GM12878 (cell line): ENCODE results near the gene CPLANE2. TPM values are rescaled to one million over a fixed set of nuclear protein-coding genes. Genes with fewer than 3 reads are reported as not detected.

Experiments used
- ATAC-seq: fragments of 200-7000 bp; cut with Tn5 transposase; 3 replicates; pipeline ENCODE4 v1.9.1; 2020; ENCODE audit warnings: mild to moderate bottlenecking, moderate library complexity
- BruUV-seq: library from RNA; stranded (reverse); fragments of 400-500 nt; replicated peaks from 2 replicates; lab custom pipeline; 2021; lab: Mats Ljungman, UMichigan
- CTCF ChIA-PET: fragments of 300-600 bp; sonication (Branson Sonifier 250); formaldehyde crosslinking; extraction: SDS; loops from one replicate; lab custom pipeline; 2021; ENCODE audit warnings: inconsistent platforms; lab: Yijun Ruan, JAX
- POLR2A ChIA-PET: fragments of 350-600 bp; formaldehyde crosslinking; extraction: SDS; loops from one replicate; lab custom pipeline; 2021; ENCODE audit warnings: inconsistent platforms; lab: Charles Lee
- RAD21 ChIA-PET: fragments of 300-600 bp; sonication (Branson Sonifier 250); formaldehyde crosslinking; loops from one replicate; lab custom pipeline; 2023; ENCODE audit warnings: antibody characterized with exemption; ENCODE audit not compliant: unreplicated experiment; lab: Charles Lee
- SMC1A ChIA-PET: fragments of 300-600 bp; sonication (Branson Sonifier 250); formaldehyde crosslinking; loops from one replicate; lab custom pipeline; 2023; ENCODE audit not compliant: unreplicated experiment, uncharacterized antibody; lab: Charles Lee
- DNase-seq: peaks from one replicate; pipeline ENCODE4 v3.0.0-alpha.2; 2011; ENCODE audit warnings: low read depth, low spot score
- FAIRE-seq: peaks from 3 replicates; lab custom pipeline; 2011; peaks lifted over from hg19 to GRCh38; lab: Jason Lieb, UNC
- H2AFZ ChIP-seq: 2 replicates; pipeline ENCODE4 v1.6.0; 2011; ENCODE audit warnings: low read depth, low read length, control low read depth; ENCODE audit not compliant: control insufficient read depth
- H3K27ac ChIP-seq: 2 replicates; pipeline ENCODE4 v1.5.1; 2011; ENCODE audit warnings: control low read depth; ENCODE audit not compliant: control insufficient read depth, insufficient read depth
- H3K27me3 ChIP-seq, 2 experiments: replicated peaks in 1 of 2; 2 replicates each; pipeline versions ENCODE4 v1.6.0 to v1.6.1; 2011; ENCODE audit warnings: low read length in 1 of 2; ENCODE audit not compliant: control insufficient read depth in 2 of 2, insufficient read depth in 2 of 2
- H3K36me3 ChIP-seq, 2 experiments: 2 replicates each; pipeline ENCODE4 v1.5.1; 2011; ENCODE audit warnings: low read length in 1 of 2; ENCODE audit not compliant: control insufficient read depth in 2 of 2, insufficient read depth in 2 of 2
- H3K4me1 ChIP-seq: 2 replicates; pipeline ENCODE4 v1.6.1; 2011; ENCODE audit warnings: mild to moderate bottlenecking, low read length, moderate library complexity, mixed read lengths; ENCODE audit not compliant: control insufficient read depth, insufficient read depth
- H3K4me2 ChIP-seq: 2 replicates; pipeline ENCODE4 v1.6.0; 2011; ENCODE audit warnings: control low read depth; ENCODE audit not compliant: control insufficient read depth, insufficient read depth
- H3K4me3 ChIP-seq: fragments of 200-600 bp; sonication (generic); 2 replicates; pipeline ENCODE4 v1.5.1; 2016
- H3K79me2 ChIP-seq: 2 replicates; pipeline ENCODE4 v1.6.0; 2011; ENCODE audit warnings: low read length; ENCODE audit not compliant: control insufficient read depth, insufficient read depth
- H3K9ac ChIP-seq: 2 replicates; pipeline ENCODE4 v1.8.0; 2011; ENCODE audit warnings: low read length, control low read depth, mixed read lengths; ENCODE audit not compliant: control insufficient read depth, insufficient read depth
- H3K9me3 ChIP-seq: replicated peaks from 3 replicates; pipeline ENCODE4 v1.5.1; 2011; ENCODE audit warnings: mild to moderate bottlenecking, low read length; ENCODE audit not compliant: control insufficient read depth, insufficient read depth
- H4K20me1 ChIP-seq: 2 replicates; pipeline ENCODE4 v1.6.0; 2011; ENCODE audit not compliant: control insufficient read depth, insufficient read depth
- BRCA1 ChIP-seq: IDR thresholded peaks from 2 replicates; pipeline ENCODE4 v1.6.1; 2011; ENCODE audit warnings: low read depth, low read length, improper control_type of control experiment
- CTCF ChIP-seq, 3 experiments: IDR thresholded peaks in 2 of 3; conservative IDR thresholded peaks in 1 of 3; 2 replicates each; pipeline ENCODE4 v1.5.1; 2011; ENCODE audit warnings: low read depth in 3 of 3, low read length in 3 of 3, mild to moderate bottlenecking in 3 of 3, control low read depth in 2 of 3, moderate library complexity in 2 of 3, inconsistent platforms in 1 of 3, mixed read lengths in 1 of 3; ENCODE audit not compliant: control insufficient read depth in 2 of 3, insufficient read depth in 1 of 3; ENCODE audit errors: extremely low read depth in 1 of 3
- E2F8 ChIP-seq: fragments of 450-650 bp; IDR thresholded peaks from 2 replicates; pipeline ENCODE4 v1.6.1; 2018; ENCODE audit warnings: mild to moderate bottlenecking, low read depth, moderate library complexity; ENCODE audit not compliant: partially characterized antibody
- NBN ChIP-seq: fragments of 450-650 bp; IDR thresholded peaks from 2 replicates; pipeline ENCODE4 v1.6.1; 2016
- NR2C1 ChIP-seq: fragments of 450-650 bp; IDR thresholded peaks from 2 replicates; pipeline ENCODE4 v1.6.1; 2017; ENCODE audit warnings: antibody characterized with exemption, mild to moderate bottlenecking, moderate library complexity
- PAX8 ChIP-seq: fragments of 450-650 bp; IDR thresholded peaks from 2 replicates; pipeline ENCODE4 v1.6.1; 2017; ENCODE audit warnings: mild to moderate bottlenecking, moderate library complexity
- RELB ChIP-seq: fragments of 450-650 bp; IDR thresholded peaks from 2 replicates; pipeline ENCODE4 v1.6.1; 2017; ENCODE audit warnings: low read depth, mild to moderate bottlenecking, moderate library complexity
- STAT3 ChIP-seq: IDR thresholded peaks from 2 replicates; pipeline ENCODE4 v1.6.1; 2011; ENCODE audit warnings: low read depth, low read length, improper control_type of control experiment
- SUPT20H ChIP-seq: IDR thresholded peaks from 2 replicates; pipeline ENCODE4 v1.6.1; 2011; ENCODE audit warnings: low read depth, mild to moderate bottlenecking, low read length, moderate library complexity, borderline replicate concordance; ENCODE audit not compliant: control insufficient read depth
- TCF3 ChIP-seq: IDR thresholded peaks from 2 replicates; pipeline ENCODE4 v1.6.1; 2012; ENCODE audit warnings: low read depth, mild to moderate bottlenecking, low read length, borderline replicate concordance; ENCODE audit not compliant: insufficient read depth
- ZBTB40 ChIP-seq: fragments of 450-650 bp; IDR thresholded peaks from 2 replicates; pipeline ENCODE4 v1.6.1; 2016; ENCODE audit warnings: mild to moderate bottlenecking, moderate library complexity, borderline replicate concordance
- WGBS: methylation state at CpG from one replicate; pipeline ENCODE4 v1.1.6; 2016; ENCODE audit warnings: low lambda C conversion rate; ENCODE audit not compliant: insufficient replicate concordance, insufficient coverage; ENCODE audit errors: missing lambda C conversion rate; 5-methylcytosine and 5-hydroxymethylcytosine counted together
- in situ Hi-C: fragments of 300-500 bp; cut with MboI; formaldehyde crosslinking; loops from 9 replicates; pipeline ENCODE4 v1.14.3; 2018; ENCODE audit warnings: mixed read lengths
- intact Hi-C: fragments of 100-400 bp; cut with micrococcal nuclease; formaldehyde crosslinking; loops from one replicate; pipeline ENCODE4 v1.14.2; 2022; ENCODE audit not compliant: unreplicated experiment
- polyA plus RNA-seq, 11 experiments: library from polyadenylated mRNA; depleted of rRNA in 4 of 11; unstranded in 6 of 11; stranded (reverse) in 5 of 11; fragments of >200 nt; fragmentation: Nextera tagmentation in 4 of 11; fragmentation: Illumina TruSeq in 1 of 11; extraction: Ambion mirVana in 4 of 11; extraction: Trizol in 1 of 11; gene quantifications; 1 replicate in 1 of 11; 2 replicates in 10 of 11; pipeline versions ENCODE4 v1.2.1 to v1.2.3, GENCODE V29; 2011 to 2016; ENCODE audit warnings: inconsistent platforms in 2 of 11, missing spikeins in 2 of 11, low read depth in 1 of 11
- total RNA-seq, 4 experiments: library from RNA; depleted of rRNA in 3 of 4; stranded (reverse); fragments of >200 nt in 3 of 4; fragmentation: Illumina TruSeq in 1 of 4; extraction: Trizol in 1 of 4; gene quantifications; 2 replicates each; pipeline versions ENCODE4 v1.2.1 to v1.2.3, GENCODE V29; 2013 to 2021

CPLANE2 gene
- total and polyA plus RNA-seq, 10 of the 15 experiments (the other 5 are each of a cell fraction or from before 2014, with no cell fraction given): 0.09 to 4.5 (median 2.3) TPM; not detected in 1

DNA sequence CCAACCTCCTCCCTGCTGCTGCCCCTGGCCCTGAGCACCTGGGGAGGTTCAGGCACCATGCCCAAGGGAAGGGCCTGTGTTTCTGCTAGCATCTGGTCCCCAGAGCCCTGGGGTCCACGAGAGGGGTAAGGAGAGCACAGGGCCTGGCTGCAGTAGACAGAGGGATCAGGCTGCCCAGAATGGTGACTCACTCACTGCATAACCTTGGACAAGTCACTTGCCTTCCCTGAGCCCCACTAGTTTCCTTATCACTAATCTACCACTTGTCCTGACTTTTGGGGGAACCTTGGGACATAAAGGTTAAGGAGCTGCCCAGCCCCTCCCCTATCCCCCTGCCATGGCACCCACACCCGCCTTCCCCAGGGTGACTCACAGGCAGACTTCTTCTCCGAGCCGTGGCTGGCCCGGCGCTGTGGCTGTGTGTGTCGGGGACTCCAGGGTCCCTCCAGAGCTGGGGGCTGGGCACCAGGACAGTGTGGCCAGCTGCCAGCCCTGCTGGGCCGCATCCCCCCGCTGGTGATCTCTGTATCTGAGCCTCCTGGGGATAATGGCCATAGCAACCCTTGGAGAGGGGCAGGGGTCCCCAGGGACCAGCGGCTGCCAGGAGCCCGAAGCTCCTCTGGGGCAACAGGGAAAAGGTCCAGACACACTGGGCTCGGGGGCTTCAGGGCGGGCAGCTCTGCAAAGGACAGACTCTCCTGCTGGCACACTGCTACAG is 28.6 kb downstream of the CPLANE2 start:
- ChIA-PET POLR2A (interaction anchor here (1.4 kb wide), 1 partner anchor 10 kb away, joined by 3 read pairs; no protein-coding TSS in a partner anchor), CTCF (interaction anchor here (0.6 to 1.1 kb wide), 2 partner anchors 9 to 155 kb away, joined by 3 read pairs; no protein-coding TSS in a partner anchor), SMC1A (interaction anchor here (0.6 kb wide), 2 partner anchors 40 to 86 kb away, joined by 3 read pairs; no protein-coding TSS in a partner anchor), RAD21 (interaction anchor here (2.1 kb wide), 1 partner anchor 8 kb away, joined by 5 read pairs; no protein-coding TSS in a partner anchor)
- intact Hi-C loops (loop anchor here (5.0 kb wide), 1 partner anchor 154 kb away; no protein-coding TSS in a partner anchor), in situ Hi-C loops (no loop called here)
- DNase-seq: no peak
- Histone ChIP-seq H3K27me3 (no peaks in the 10 kb centered on the region; a peak in 1 of 4 replicates), H3K79me2 (no peaks in the 10 kb centered on the region), H3K4me3 (no peak overlapping the region), H3K9me3 (no peaks in the 10 kb centered on the region), H3K27ac (no peak overlapping the region), H3K4me1 (peaks cover 4% of the 10 kb centered on the region; the same call in 1 of the 2 replicates), H3K4me2 (no peak overlapping the region), H4K20me1 (no peaks in the 10 kb centered on the region), H2AFZ (no peak overlapping the region), H3K36me3 (no peaks in the 10 kb centered on the region), H3K9ac (no peak overlapping the region)
- BruUV-seq: no TSS peak
- ATAC-seq: no peak
- no peak for FAIRE-seq
- 81% methylated on average over 11 of the region's 13 CpGs for WGBS
- TF ChIP-seq CTCF (IDR thresholded peaks at IDR 0.05 in 2 of 3, conservative IDR thresholded peaks at IDR 0.05 in 1 of 3; ENCODE audit: control insufficient read depth in 2 of 3, extremely low read depth in 1 of 3, insufficient read depth in 1 of 3, low read depth in 3 of 3, low read length in 3 of 3) (no peak), PAX8 (no peak), RELB (no peak), TCF3 (no peak), ZBTB40 (no peak), BRCA1 (no peak), SUPT20H (no peak), STAT3 (no peak), NBN (no peak), NR2C1 (no peak), E2F8 (no peak)
